ENCODE data around the gene CD99L2.

The CD99L2 gene

GRCh38 chrX:150934453-150934852 is 36.0 kb upstream of the CD99L2 start:
- peak; percentile 71 for ATAC-seq
- TF ChIP-seq CSDC2 (CRISPR knock-in tag; IDR thresholded peaks at IDR 0.05) (no peak), GLIS3 (CRISPR knock-in tag; IDR thresholded peaks at IDR 0.05) (no peak), TSHZ2 (CRISPR knock-in tag; IDR thresholded peaks at IDR 0.05) (no peak), BACH2 (CRISPR knock-in tag; IDR thresholded peaks at IDR 0.05; ENCODE audit: borderline replicate concordance) (no peak), ARNTL (CRISPR knock-in tag; IDR thresholded peaks at IDR 0.05; ENCODE audit: borderline replicate concordance, low read depth) (no peak), ZNF70 (CRISPR knock-in tag; IDR thresholded peaks at IDR 0.05) (no peak), ZC3H10 (CRISPR knock-in tag; IDR thresholded peaks at IDR 0.05) (no peak), POU6F1 (CRISPR knock-in tag; IDR thresholded peaks at IDR 0.05; ENCODE audit: borderline replicate concordance, low read depth) (no peak), PPARA (CRISPR knock-in tag; IDR thresholded peaks at IDR 0.05; ENCODE audit: borderline replicate concordance) (no peak)

- TF ChIP-seq ZNF70 (CRISPR knock-in tag; IDR thresholded peaks at IDR 0.05), result no peak
- no peak for TF ChIP-seq SNAI2 (CRISPR knock-in tag; IDR thresholded peaks at IDR 0.05)
- no peak for TF ChIP-seq BACH2 (CRISPR knock-in tag; IDR thresholded peaks at IDR 0.05; ENCODE audit: borderline replicate concordance)
- TF ChIP-seq TSHZ2 (CRISPR knock-in tag; IDR thresholded peaks at IDR 0.05), result no peak
- TF ChIP-seq OSR1 (CRISPR knock-in tag; IDR thresholded peaks at IDR 0.05), result no peak
- no peak for TF ChIP-seq TOX (CRISPR knock-in tag; IDR thresholded peaks at IDR 0.05; ENCODE audit: borderline replicate concordance)
- no peak for TF ChIP-seq CSDC2 (CRISPR knock-in tag; IDR thresholded peaks at IDR 0.05)
- no peak for TF ChIP-seq PPARA (CRISPR knock-in tag; IDR thresholded peaks at IDR 0.05; ENCODE audit: borderline replicate concordance)
- no peak for TF ChIP-seq TCF4 (CRISPR knock-in tag; IDR thresholded peaks at IDR 0.05; ENCODE audit: borderline replicate concordance)
- TF ChIP-seq POU6F1 (CRISPR knock-in tag; IDR thresholded peaks at IDR 0.05; ENCODE audit: borderline replicate concordance, low read depth), result no peak
- no peak for TF ChIP-seq GLIS3 (CRISPR knock-in tag; IDR thresholded peaks at IDR 0.05)
- no peak for TF ChIP-seq CREB5 (CRISPR knock-in tag; IDR thresholded peaks at IDR 0.05; ENCODE audit: low read depth)
- no peak for TF ChIP-seq ESRRG (CRISPR knock-in tag; IDR thresholded peaks at IDR 0.05)
- no peak for TF ChIP-seq ZNF565 (CRISPR knock-in tag; conservative IDR thresholded peaks at IDR 0.05; ENCODE audit: low read depth)
- TF ChIP-seq CSRNP3 (CRISPR knock-in tag; IDR thresholded peaks at IDR 0.05), result no peak
- TF ChIP-seq ZFP30 (CRISPR knock-in tag; IDR thresholded peaks at IDR 0.05), result no peak
- TF ChIP-seq RARB (CRISPR knock-in tag; IDR thresholded peaks at IDR 0.05), result no peak
- TF ChIP-seq ZFP3 (CRISPR knock-in tag; IDR thresholded peaks at IDR 0.05), result no peak
- ATAC-seq, result no peak
Measured at GRCh38 chrX:150933945-150934350, 35.5 kb upstream of the CD99L2 start.
